ENCODE data around the gene TMEM38A.
"Not testable (repeated sequence)": the region's sequence is repeated elsewhere in the genome, so short reads cannot be mapped to it uniquely, and the experiment has no call there.

Gene TMEM38A

DNA sequence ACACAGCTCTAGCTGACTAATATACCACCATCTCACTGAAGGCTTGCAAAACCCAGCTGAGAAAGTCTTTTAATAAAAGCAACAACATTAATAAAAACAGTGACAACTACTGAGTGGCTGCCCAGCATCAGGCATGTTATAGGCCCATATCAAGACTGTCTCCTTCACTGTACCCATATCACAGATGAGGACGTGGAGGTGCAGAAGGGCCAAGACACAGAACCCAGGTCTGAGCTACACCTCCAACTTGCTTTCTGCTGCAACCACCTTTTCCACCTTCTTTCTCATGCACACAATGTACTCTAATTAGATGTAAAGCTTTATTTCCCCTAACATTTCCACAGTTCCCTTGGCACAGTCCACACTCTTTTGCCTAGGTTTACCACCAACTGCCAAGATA is 22.3 kb upstream of the TMEM38A start:
- no peak for DNase-seq

DNA sequence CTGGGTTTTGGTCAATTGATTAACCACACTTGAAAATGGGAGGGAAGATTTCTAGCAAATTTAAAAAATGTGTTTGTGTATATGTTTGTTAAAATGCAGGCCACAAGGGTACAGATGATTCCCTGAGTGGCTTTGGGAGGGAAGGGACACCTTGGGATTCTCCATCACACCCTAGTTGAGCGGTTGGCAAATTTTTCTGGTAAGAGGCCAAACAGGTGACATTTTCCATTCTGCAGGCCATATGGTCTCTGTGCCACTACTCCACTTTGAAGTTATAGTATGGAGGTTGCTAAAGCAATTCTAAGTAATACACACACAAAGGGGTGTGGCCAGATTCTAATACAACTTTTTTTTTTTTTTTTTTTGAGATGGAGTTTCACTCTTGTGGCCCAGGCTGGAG is 20.0 kb upstream of the TMEM38A start:
- no peak for DNase-seq

DNA sequence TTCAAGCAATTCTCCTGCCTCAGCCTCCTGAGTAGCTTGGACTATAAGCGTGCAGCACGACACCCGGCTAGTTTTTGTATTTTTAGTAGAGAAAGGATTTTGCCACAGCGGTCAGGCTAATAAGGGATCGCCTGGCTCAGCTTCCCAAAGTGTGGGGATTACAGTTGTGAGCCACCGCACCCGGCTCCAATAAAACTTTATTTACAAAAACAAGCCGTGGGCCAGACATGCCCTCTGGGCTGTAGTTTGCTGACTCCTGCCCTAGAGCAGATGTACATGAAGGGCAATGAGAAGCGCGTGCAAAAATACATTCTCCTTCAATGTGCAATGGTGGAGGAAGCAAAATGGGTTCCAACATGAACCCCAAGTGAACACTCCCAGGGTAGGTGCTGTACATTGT is 19.2 kb upstream of the TMEM38A start:
- DNase-seq, result no peak

DNA sequence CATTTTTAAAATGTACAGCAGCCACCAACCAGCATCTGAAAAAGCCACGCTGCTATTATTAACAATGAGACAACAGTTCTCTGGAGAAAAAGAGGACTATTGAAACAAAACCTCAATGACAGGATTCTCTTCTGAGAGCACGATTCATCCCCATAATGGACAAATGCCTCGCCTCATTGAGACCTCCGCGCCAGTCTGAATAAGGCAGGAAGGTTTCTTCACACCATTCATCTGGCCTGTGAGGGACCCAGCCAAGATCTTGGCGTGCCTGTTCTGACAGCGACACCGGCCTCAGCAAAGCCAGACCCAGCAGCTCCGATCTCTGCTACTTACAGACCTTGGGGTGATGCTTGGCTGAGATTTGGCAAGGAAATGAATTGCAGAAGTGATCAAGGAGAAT is 15.8 kb upstream of the TMEM38A start:
- DNase-seq, result no peak

DNA sequence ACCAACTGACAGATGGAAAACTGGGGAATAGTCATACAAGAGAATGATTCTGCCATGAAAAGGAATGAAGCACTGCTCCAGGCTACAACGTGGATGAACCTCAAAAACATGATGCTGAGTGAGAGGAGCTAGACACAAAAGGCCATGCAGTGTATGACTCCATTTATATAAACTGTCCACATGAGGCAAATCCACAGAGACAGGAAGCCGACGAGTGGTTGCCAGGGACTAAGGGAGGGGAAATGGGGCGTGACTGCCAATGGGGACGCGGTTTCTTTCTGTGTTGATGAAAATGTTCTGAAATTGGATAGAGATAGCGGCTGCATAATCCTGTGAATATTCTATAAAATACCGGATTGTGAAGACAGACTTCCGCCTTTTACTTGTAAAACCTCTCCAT is 11.2 kb upstream of the TMEM38A start:
- peak in 1 of 2 donors; percentile 18 for DNase-seq

DNA sequence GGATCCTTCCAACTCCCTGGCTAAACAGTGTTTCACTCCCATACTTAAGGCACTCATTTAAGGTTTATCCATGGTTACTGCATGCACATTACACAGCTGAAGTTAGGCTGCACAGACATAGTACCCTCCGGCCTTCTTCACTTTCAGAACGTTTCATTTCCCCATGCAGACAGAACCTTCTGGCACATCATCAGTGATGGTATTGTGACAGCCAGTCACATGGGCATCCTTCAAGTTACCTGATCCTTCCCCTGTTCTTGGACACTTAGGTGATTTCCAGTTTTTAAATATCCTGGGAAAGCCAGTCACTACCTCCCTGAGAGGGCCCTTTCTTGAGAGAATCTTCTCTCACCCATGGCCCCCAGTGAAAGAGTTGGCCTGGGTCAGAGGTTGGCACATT is 10.1 kb upstream of the TMEM38A start:
- no peak for DNase-seq

DNA sequence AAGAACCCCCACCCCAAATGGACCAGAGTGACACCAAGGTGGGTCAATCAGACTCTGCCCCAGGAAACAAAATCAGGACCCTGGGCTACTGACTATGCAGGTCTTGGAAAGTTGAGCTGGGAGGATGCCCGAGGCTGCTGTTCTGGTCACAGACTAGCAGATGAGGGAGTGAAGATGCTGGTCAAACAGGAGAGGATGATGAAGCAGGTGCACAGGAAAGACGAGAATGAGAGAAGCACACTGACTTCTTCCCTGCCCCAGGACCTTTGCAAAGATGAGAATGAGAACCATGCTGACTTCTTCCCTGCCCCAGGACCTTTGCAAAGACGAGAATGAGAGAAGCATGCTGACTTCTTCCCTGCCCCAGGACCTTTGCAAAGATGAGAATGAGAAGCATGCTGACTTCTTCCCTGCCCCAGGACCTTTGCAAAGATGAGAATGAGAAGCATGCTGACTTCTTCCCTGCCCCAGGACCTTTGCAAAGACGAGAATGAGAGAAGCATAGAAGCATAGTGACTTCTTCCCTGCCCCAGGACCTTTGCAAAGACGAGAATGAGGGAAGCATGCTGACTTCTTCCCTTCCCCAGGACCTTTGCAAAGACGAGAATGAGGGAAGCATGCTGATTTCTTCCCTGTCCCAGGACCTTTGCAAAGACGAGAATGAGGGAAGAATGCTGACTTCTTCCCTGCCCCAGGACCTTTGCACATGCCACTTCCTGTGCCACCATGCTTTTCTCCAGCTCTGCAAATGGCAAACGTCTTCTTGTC is 9.3 kb upstream of the TMEM38A start:
- not testable (repeated sequence) for DNase-seq

DNA sequence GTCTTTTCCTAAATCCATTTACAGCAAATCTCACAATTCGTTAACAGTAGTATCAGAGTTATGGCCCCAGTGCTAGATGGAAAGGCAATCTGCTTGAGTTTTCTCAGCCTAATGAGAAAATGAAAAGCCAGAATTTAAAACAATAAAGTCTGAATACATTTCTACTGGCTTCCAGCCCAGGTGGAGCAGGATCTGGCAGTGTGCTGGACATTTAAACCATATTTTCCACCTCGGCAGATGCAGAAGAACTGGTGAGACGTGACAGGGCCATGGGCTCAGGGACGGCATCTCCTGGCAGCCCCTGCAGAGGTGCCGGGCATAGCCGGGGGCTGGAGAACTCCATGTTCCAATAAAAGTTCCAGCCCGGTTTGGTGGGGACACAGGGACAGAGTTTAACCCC is 8.1 kb upstream of the TMEM38A start:
- DNase-seq, result no peak

DNA sequence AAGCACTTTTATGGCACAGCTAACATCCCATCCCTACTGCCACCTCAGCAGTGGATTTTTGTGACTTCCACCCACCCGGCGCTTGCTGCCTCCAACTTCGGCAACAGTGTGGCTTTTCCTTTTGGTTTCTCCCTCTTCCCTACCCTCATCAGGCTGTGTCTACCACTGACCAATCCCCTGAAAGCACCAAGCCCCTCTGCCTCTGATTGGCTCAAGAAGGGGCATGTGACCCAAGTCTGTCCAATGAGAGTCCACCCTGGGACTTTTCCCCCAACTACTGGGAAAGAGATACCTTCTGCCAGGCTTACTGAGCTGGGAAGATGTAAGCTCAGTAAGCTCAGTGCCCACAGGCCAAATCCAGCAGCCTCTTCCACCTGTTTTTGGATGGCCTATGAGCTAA is 6.8 kb upstream of the TMEM38A start:
- no peak for DNase-seq

DNA sequence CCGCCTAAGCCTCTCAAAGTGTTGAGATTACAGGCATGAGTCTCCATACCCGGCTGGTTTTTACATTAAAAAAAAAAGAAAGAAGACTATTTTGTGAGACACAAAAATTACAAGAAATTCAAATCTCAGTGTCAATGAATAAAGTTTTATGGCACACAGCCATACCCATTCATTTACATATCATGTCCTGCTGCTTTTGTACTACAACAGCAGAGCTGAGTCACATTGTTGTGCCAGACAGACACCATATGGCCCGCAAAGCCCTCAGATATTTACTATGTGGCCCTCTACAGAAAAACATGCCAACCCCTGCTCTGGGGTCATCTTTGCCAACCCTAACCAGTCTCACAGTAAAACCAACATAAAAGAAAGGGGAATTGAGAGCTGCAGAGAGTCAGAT is 6.3 kb upstream of the TMEM38A start:
- DNase-seq, result no peak

DNA sequence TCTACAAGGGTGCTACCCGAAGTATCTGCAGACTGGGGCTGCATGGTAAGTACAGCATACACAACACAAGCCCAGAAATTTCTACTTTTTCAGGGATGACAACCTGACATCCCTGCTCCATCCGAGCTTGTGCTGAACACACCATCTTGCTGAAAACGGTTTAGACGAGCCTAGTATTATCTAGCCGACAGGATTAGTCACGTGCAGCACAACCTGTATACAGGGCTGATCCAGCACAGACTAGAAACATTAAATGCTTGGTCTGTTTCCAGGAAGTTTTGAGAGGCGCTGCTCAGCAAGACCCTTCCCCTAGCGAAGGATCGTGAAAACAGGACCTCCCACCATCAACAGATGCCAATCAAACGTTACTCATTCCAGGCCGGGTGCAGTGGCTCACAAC is 5.2 kb upstream of the TMEM38A start:
- no peak for DNase-seq

DNA sequence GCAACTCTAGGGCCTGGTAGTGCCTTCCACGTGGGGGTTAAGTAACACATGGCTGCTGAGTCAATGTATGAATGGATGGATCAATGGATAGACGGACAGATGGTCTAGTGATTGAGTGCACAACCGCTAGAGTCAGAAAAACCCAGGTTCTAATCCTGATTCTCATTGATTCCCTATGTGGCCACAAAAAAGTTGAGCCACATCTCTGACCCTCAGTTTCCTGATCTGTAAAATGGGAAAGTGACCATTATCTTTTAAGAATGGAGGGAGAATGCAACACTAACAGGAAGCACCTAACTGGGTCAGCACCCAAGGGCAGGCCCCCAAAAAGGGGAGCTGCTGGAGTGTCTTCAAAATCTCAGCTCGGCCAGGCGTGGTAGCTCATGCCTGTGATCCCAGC is 3.6 kb upstream of the TMEM38A start:
- no peak for DNase-seq

DNA sequence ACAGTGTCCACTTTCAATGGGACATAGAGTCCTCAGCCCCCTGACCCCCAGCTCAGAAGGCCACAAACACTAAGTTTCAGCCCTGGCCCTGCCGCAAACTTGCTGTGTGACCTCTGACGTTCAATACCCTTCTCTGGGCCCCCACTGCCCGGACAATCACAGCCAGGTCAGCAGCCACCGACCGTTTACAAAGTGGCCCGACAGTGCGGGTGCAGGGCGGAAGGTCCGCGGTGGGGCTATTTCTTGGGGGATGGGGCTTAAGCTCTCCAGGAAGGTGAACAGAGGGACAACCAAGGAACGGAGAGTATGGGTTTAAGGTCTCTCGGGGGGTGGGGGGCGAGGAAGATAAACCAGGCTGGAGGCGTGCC is 1.5 kb upstream of the TMEM38A start:
- no peak for DNase-seq

DNA sequence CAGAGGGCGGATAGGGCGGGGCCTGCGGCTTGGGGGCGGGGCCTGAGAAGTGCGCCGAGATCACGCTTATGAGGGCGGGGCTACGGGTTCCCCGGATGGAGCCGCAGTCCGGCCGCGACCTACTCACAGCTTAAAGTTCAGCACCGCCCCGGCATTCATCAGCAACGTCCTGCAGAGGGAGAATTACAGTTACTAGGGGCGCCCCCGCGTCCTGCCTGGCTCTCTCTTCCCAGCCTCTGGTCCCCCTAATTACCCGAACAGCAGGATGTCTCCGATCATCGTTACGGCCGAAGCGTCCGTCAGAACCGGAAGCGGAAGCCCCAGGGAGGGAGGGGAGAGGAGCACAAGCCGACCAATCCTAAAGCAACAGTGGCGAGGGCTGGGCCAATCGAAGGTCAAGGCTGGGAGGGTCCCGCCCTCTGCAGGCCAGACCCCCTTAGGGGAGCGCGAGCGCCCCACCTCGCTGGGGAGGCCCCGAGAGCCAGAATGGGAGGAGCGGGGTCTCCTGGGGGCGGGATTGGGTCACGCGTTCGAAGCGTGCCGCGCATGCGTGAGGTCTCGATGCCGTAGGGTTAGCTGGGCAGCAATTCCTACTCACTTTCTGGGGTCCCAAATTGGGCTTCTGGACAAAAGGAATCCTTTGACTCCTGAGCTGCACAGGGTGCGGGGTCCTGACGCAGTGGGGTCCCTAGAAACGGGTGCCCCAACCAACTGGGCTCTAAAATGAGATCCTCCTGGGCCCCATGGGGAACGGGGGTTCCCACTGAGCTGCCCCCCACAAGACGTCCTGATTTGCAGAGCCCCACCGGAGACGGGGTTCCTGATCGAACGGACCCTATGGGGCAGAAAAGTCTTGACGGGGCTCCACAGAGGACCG is 869 bp upstream of the TMEM38A start, which contains the start of gene SMIM7:
SMIM7 (minus strand) TSS at position 313 of the 877 bp plus-strand sequence; CDS start at position 279, 34 bp downstream.
- DNase-seq, result peak; percentile 98 to 99

DNA sequence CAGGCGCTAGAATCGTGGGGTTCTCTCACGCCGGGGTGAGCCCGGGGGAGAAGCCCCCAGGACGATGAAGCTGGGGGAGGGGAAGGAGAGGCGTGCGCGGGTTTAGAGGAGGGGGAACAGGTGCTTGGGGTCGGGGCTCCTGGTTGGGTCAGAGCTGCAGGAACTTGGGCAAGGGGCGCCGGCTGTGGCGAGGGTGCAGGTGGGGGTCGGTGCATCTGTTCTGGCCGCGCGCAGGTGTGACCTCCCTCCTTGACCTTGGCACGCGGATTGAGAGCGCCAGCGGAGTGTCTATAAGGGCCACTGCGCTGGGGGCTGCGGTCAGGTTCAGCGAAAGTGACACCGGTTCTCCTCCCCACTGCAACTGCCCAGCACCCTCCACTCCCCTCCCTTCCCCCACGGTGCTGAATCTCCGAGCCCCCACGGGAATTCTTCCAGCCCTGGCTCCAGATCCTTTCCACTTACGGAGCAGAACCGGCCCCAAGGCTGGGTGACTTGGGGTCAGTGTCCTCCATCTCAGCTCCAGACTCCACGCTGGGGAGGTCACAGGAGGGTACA is 618 bp downstream of the TMEM38A start:
- no peak for DNase-seq

DNA sequence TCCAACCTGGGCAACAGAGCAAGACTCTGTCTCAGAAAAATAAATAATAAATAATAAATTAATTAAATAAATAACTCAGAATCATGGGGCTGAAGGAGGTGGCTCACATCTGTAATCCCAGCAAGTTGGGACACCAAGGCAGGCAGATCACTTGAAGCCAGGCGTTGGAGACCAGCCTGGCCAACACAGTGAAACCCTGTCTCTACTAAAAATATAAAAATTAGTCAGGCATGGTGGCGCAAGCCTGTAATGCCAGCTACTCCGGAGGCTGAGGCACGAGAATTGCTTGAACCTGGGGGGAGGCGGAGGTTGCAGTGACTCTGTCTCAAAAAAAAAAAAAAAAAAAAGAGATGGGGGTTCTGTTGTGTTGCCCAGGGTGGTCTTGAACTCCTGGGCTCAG is 7.2 kb downstream of the TMEM38A start:
- DNase-seq, result peak in 1 of 2 donors; percentile 30

DNA sequence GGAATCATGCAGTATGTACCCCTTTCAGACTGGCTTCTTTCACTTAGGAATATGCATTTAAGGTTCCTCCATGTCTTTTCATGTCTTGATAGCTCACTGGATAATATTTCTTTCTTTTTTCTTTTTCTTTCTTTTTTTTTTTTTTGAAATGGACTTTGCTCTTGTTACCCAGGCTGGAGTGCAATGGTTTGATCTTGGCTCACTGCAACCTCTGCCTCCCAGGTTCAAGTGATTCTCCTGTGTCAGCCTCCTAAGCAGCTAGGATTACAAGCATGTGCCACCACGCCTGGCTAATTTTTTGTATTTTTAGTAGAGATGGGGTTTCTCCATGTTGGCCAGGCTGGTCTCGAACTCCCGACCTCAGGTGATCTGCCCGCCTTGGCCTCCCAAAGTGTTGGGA is 7.8 kb downstream of the TMEM38A start:
- not testable (repeated sequence) for DNase-seq

DNA sequence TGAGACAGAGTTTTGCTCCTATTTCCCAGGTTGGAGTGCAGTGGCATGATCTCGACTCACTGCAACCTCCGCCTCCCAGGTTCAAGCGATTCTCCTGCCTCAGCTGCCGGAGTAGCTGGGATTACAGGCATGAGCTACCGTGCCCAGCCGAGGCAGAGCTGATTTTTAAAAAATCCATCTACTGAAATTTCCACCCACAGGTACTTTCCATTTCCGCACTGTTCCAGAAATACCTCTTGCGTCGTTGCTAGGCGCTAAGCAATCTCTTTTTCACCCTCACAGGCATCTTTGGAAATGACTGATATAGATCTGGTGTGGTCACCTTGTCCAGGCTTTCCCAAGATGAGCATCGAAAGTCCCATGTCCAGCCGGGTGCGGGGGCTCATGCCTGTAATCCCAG is 9.4 kb downstream of the TMEM38A start:
- DNase-seq, result no peak

DNA sequence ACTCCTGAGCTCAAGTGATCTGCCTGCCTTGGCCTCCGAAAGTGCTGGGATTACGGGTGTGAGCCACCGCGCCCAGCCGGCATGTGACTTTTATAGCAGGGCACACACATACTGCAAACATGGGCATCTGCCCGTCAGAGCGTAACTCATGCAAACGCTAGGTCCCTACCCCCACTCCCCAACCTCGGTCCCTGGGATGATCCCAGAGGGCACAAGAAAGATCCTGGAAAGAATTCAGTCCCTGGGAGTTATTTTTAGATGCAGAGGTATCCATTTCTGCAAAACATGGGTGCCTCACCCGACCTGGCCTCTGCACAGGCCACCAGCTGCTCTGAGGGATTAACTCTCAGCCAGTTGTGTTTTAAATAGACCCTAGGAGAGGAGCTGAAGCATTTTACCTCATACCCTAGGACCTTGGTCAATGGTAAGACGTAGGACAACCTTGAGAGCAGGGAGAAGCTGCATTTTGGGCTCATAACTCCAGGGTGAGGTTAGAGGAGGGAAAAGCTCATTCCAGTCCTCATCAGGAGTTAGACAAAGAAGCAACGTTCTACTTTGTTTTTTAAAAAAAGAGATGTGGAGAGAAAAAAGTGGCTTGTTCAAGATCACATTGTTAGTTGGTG is 10.8 kb downstream of the TMEM38A start:
- DNase-seq, result no peak

DNA sequence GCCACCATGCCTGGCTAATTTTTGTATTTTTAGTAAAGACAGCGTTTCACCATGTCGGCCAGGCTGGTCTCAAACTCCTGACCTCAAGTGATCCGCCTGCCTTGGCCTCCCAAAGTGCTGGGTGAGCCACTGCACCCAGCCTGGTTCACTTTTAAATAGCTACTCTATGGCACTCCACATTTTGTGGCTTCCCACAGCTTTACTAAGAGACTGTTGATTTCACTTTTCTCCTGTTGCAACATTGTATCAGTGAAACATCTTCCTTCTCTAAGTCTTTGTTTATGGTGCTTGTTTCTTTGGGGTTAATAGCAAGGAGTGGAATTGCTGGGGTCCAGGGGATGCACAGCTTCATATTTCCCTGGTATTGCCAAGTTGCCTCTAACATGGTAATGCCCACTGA is 12.3 kb downstream of the TMEM38A start:
- peak; percentile 28 to 53 for DNase-seq

DNA sequence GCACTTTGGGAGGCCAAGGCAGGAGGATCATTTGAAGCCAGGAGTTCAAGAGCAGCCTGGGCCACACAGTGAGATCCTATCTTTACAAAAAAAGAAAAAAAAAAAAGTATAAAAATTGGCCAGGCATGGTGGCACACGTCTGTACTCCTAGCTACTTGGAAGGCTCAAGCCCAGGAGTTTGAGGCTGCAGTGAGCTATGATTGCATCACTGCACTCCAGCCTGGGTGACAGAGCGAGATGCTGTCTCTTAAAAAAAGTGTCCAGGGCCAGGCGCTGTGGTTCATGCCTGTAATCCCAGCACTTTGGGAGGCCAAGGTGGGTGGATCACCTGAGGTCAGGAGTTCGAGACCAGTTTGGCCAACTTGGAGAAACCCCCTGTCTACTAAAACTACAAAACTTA is 12.9 kb downstream of the TMEM38A start:
- DNase-seq, result not testable (repeated sequence)

DNA sequence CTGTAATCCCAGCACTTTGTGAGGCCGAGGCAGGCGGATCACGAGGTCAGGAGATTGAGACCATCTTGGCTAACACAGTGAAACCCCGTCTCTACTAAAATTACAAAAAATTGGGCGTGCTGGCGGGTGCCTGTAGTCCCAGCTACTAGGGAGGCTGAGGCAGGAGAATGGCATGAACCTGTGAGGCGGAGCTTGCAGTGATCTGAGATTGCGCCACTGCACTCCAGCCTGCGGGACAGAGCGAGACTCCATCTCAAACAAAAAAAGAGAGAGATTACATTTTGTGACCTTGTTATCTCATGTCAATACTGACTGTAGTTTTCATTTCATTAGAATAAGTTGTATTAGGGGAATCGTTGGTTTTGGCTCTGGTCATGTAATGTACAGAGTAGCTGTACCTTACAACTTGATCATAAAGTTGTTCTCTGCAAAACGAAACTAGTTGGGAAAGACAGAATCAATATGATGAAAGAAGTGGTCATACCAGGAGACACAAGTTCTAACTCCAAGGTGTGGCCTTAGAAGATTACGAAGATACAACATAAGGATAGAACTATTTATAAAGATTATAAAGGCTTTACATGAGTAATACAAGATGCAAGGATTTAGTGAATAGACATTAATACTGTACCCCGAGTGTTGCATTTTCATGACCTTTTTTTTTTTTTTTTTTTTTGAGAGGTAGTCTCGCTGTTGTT is 15.3 kb downstream of the TMEM38A start:
- no peak for DNase-seq

DNA sequence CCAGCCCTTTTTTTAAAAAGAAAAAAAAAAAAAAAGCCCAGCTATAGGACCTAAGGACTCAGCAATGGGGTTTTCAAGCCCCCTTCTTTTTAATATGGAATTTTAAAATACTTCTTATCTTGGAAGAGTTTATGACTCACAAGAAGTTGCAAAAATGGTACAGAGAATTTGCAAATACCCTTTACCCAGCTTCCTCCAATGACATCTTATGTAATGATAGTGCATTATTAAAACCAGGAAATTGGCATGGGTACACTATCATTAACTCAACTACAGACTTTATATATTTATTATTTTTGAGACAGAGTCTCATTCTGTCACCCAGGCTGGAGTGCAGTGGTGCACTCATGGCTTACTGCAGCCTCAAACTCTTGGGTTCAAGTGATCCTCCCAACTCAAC is 16.1 kb downstream of the TMEM38A start:
- peak; percentile 45 to 80 for DNase-seq

Measured in inflammatory macrophage (primary cell).